Measurements from ENCODE around the gene MPL.
A peak's percentile ranks its signal among the peaks of the same experiment; 100 is the strongest.

The MPL gene

DNA sequence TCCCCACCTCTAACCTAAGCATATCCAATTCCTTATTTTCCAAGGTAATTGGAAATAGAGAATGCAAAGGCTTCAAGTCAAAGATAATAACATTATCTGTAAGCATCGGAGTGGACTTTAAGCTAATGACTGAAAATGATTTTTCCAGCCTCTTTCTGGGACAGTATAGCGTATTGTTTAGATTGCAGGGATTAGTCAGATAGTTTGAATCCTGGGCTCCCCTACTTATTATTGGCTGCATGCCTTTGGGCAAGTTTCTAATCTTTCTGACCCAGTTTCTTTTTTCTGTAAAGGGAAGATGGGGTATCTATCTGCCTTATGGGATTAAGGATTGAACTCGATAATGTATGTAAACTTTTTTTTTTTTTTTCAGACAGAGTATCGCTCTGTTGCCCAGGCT lies 19.6 kb downstream of the MPL start:
- TF ChIP-seq, protein P1, sequence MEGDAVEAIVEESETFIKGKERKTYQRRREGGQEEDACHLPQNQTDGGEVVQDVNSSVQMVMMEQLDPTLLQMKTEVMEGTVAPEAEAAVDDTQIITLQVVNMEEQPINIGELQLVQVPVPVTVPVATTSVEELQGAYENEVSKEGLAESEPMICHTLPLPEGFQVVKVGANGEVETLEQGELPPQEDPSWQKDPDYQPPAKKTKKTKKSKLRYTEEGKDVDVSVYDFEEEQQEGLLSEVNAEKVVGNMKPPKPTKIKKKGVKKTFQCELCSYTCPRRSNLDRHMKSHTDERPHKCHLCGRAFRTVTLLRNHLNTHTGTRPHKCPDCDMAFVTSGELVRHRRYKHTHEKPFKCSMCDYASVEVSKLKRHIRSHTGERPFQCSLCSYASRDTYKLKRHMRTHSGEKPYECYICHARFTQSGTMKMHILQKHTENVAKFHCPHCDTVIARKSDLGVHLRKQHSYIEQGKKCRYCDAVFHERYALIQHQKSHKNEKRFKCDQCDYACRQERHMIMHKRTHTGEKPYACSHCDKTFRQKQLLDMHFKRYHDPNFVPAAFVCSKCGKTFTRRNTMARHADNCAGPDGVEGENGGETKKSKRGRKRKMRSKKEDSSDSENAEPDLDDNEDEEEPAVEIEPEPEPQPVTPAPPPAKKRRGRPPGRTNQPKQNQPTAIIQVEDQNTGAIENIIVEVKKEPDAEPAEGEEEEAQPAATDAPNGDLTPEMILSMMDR (IDR thresholded peaks at IDR 0.05; ENCODE audit: low read depth, low read length) = no peak
- no peak overlapping the region for H3K4me3 ChIP-seq (ENCODE audit: low read depth, low read length)

DNA sequence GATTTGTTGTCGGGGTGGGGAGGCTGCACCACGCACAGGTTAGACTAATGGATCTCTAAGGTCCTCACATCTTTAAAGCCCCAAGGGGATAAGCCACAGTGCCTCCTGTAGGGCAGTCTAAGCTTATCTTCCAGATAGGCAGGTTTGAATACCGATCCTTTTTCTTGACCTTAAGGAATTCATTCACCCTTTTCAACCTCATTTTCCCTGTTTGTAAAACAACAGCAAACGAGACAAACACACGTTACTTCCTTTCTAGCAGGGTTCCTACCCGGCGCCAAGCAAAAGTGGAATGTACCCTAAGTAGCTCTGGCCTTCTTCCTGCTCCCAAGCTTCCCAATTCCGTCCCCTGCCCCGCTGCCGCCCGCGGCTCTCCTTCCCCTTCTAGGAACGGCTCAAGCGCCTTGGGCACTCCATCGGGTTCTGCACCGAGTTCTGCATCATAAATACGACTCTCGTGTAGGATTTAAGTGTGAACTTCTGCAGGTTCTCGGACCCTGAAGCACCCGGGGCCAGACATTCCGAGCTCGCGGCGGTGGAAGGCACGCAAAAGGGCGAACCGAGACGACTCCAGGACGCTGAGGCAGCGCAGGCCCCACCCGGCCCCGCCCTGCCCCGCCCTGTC lies 20.6 kb downstream of the MPL start:
- peak overlapping the region; percentile 73 for H3K4me3 ChIP-seq (ENCODE audit: low read depth, low read length)
- TF ChIP-seq, protein P1 (IDR thresholded peaks at IDR 0.05; ENCODE audit: low read depth, low read length) = no peak

DNA sequence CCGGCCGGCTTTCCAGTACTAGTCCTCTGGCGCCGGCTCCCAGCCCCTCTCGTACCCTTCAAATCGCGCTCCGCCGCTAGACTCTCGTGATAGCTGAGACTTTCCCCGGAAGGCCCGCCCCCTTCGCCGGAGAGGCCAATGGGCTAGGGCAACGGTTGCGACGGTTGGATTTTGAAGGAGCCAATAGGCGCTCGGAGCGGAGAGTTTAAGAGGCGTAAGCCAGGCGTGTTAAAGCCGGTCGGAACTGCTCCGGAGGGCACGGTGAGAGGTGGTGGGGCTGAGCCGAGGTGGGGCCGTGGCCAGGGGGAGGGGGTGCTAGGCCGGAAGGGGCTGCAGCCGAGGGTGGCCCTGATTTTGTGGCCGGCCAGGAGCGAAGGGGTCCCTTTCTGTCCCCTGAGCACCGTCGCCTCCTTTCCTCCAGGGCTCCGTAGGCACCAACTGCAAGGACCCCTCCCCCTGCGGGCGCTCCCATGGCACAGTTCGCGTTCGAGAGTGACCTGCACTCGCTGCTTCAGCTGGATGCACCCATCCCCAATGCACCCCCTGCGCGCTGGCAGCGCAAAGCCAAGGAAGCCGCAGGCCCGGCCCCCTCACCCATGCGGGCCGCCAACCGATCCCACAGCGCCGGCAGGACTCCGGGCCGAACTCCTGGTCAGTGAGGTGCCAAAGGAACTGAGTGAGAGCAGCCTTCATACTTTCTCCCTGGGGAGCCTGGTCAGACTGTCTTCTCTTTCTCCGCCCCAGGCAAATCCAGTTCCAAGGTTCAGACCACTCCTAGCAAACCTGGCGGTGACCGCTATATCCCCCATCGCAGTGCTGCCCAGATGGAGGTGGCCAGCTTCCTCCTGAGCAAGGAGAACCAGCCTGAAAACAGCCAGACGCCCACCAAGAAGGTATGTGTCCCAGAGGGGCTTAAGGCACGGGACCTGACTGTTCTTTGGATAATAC lies 21.4 kb downstream of the MPL start, which contains the start of gene CDC20:
TSS of gene CDC20 (plus strand) at position 236 of the 948 bp plus-strand sequence. CDS start at position 471, 235 bp downstream.
- H3K4me3 ChIP-seq (ENCODE audit: low read depth, low read length) = peak within 1 kb of the TSS; percentile 73
- TF ChIP-seq, protein P1 (IDR thresholded peaks at IDR 0.05; ENCODE audit: low read depth, low read length) = no peak

DNA sequence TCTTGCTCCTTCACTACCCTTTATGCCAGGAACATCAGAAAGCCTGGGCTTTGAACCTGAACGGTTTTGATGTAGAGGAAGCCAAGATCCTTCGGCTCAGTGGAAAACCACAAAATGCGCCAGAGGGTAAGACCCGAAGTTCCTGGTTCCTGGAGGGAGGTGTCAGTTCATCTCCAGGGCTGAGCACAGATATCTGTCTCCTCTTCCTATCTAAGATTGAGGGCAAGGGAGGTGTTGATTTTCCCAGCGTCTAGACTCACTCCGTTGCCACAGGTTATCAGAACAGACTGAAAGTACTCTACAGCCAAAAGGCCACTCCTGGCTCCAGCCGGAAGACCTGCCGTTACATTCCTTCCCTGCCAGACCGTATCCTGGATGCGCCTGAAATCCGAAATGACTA lies 22.1 kb downstream of the MPL start:
- H3K4me3 ChIP-seq (ENCODE audit: low read depth, low read length) = peak overlapping the region; percentile 73
- TF ChIP-seq, protein P1 (IDR thresholded peaks at IDR 0.05; ENCODE audit: low read depth, low read length) = no peak

DNA sequence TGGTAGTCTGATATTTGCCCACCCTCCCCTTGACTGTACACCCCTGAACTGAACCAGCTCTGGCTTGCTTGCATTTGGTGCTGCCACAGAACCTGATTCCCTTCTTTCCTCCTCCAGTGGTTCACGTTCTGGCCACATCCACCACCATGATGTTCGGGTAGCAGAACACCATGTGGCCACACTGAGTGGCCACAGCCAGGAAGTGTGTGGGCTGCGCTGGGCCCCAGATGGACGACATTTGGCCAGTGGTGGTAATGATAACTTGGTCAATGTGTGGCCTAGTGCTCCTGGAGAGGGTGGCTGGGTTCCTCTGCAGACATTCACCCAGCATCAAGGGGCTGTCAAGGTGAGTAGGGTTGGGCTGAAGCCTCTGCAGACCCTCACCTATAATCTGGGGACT lies 23.0 kb downstream of the MPL start:
- TF ChIP-seq, protein P1 (IDR thresholded peaks at IDR 0.05; ENCODE audit: low read depth, low read length) = no peak
- peak overlapping the region; percentile 73 for H3K4me3 ChIP-seq (ENCODE audit: low read depth, low read length)

DNA sequence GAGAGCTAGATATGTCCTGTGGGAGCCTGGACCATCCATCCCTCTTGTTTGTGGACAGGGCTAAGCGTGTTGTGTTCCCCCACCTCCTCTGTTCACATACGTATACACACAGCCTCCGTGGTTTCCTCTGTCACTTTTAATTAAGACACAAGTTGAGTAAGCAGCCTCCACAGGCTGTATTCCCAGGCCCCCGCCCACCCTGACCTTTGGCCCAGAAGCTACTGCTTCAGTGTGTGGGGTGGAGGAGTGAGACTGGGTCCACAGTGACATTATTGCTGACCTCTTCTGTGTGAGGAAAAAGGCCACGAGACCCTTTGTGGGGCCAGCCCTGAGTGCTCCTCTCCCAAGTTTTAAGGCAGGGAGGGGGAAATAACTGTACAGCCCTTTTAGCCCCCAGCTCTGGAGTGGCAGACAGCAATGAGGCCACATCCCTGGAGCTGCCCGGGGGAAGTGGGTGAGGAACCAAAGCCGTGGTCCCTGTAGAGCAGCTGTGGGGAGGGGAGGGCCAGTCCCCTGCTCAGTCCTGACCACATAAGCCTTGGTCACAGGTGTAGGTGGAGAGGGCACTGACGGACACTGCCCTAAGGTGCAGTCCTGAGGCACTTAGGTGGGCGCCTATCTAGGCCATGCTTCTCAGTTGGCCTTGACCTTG lies 25.8 kb downstream of the MPL start:
- TF ChIP-seq, protein P1 (IDR thresholded peaks at IDR 0.05; ENCODE audit: low read depth, low read length) = no peak
- H3K4me3 ChIP-seq (ENCODE audit: low read depth, low read length) = no peak overlapping the region
